Measurements from ENCODE around the gene GSG1L. TPM values are rescaled to one million over a fixed set of nuclear protein-coding genes. Genes with fewer than 3 reads are reported as not detected.

Gene GSG1L
- total RNA-seq, 1 donor from 2014 or later = not detected

- no peak overlapping the region for H3K27ac Mint-ChIP-seq
- no peaks in the 10 kb centered on the region for H3K36me3 Mint-ChIP-seq (ENCODE audit: low read depth)
- H3K27me3 Mint-ChIP-seq (ENCODE audit: insufficient read depth) = peaks cover 6% of the 10 kb centered on the region
- H3K4me1 Mint-ChIP-seq (ENCODE audit: low read depth) = no peaks in the 10 kb centered on the region
- intact Hi-C loops (cut with micrococcal nuclease) = no loop called here
- no peak overlapping the region for H3K4me3 Mint-ChIP-seq
- DNase-seq (ENCODE audit: low spot score) = no peak
- H3K9me3 Mint-ChIP-seq = no peaks in the 10 kb centered on the region
Observed at GRCh38 chr16:27806388-27806787, 257.1 kb downstream of the GSG1L start.

GRCh38 chr16:27805828-27806351 lies 257.6 kb downstream of the GSG1L start:
- intact Hi-C loops (cut with micrococcal nuclease) = no loop called here
- no peak for DNase-seq (ENCODE audit: low spot score)
- Mint-ChIP-seq H3K9me3 (no peaks in the 10 kb centered on the region), H3K4me1 (ENCODE audit: low read depth) (no peaks in the 10 kb centered on the region), H3K4me3 (no peak overlapping the region), H3K27ac (no peak overlapping the region), H3K36me3 (ENCODE audit: low read depth) (no peaks in the 10 kb centered on the region), H3K27me3 (ENCODE audit: insufficient read depth) (peaks cover 6% of the 10 kb centered on the region)

GRCh38 chr16:27803775-27804549 lies 259.6 kb downstream of the GSG1L start:
- no peaks in the 10 kb centered on the region for H3K9me3 Mint-ChIP-seq
- peaks cover 2% of the 10 kb centered on the region for H3K27me3 Mint-ChIP-seq (ENCODE audit: insufficient read depth)
- no peaks in the 10 kb centered on the region for H3K4me1 Mint-ChIP-seq (ENCODE audit: low read depth)
- DNase-seq (ENCODE audit: low spot score) = no peak
- H3K27ac Mint-ChIP-seq = no peak overlapping the region
- no peaks in the 10 kb centered on the region for H3K36me3 Mint-ChIP-seq (ENCODE audit: low read depth)
- intact Hi-C loops (cut with micrococcal nuclease) = no loop called here
- no peak overlapping the region for H3K4me3 Mint-ChIP-seq

- intact Hi-C loops (cut with micrococcal nuclease) = no loop called here
- Mint-ChIP-seq H3K27ac (no peak overlapping the region), H3K4me3 (no peak overlapping the region), H3K4me1 (ENCODE audit: low read depth) (no peaks in the 10 kb centered on the region), H3K36me3 (ENCODE audit: low read depth) (no peaks in the 10 kb centered on the region), H3K9me3 (no peaks in the 10 kb centered on the region), H3K27me3 (ENCODE audit: insufficient read depth) (peaks cover 2% of the 10 kb centered on the region)
- no peak for DNase-seq (ENCODE audit: low spot score)
Observed at GRCh38 chr16:27802664-27803439, 260.7 kb downstream of the GSG1L start.

- no peaks in the 10 kb centered on the region for H3K36me3 Mint-ChIP-seq (ENCODE audit: low read depth)
- DNase-seq (ENCODE audit: low spot score) = no peak
- H3K27me3 Mint-ChIP-seq (ENCODE audit: insufficient read depth) = peaks cover 2% of the 10 kb centered on the region
- intact Hi-C loops (cut with micrococcal nuclease) = no loop called here
- H3K9me3 Mint-ChIP-seq = no peaks in the 10 kb centered on the region
- H3K27ac Mint-ChIP-seq = no peak overlapping the region
- H3K4me1 Mint-ChIP-seq (ENCODE audit: low read depth) = no peaks in the 10 kb centered on the region
- H3K4me3 Mint-ChIP-seq = no peak overlapping the region
Observed at GRCh38 chr16:27801289-27801945, 262.1 kb downstream of the GSG1L start.

- Mint-ChIP-seq H3K27me3 (ENCODE audit: insufficient read depth) (peaks cover 2% of the 10 kb centered on the region), H3K27ac (no peak overlapping the region), H3K4me1 (ENCODE audit: low read depth) (no peaks in the 10 kb centered on the region), H3K9me3 (no peaks in the 10 kb centered on the region), H3K36me3 (ENCODE audit: low read depth) (no peaks in the 10 kb centered on the region), H3K4me3 (no peak overlapping the region)
- DNase-seq (ENCODE audit: low spot score) = no peak
- intact Hi-C loops (cut with micrococcal nuclease) = no loop called here
Observed at GRCh38 chr16:27800817-27801216, 262.7 kb downstream of the GSG1L start.

- Mint-ChIP-seq H3K9me3 (no peaks in the 10 kb centered on the region), H3K27ac (no peak overlapping the region), H3K36me3 (ENCODE audit: low read depth) (no peaks in the 10 kb centered on the region), H3K4me3 (no peak overlapping the region), H3K27me3 (ENCODE audit: insufficient read depth) (peaks cover 2% of the 10 kb centered on the region), H3K4me1 (ENCODE audit: low read depth) (no peaks in the 10 kb centered on the region)
- intact Hi-C loops (cut with micrococcal nuclease) = no loop called here
- no peak for DNase-seq (ENCODE audit: low spot score)
Observed at GRCh38 chr16:27799896-27800295, 263.6 kb downstream of the GSG1L start.

GRCh38 chr16:27798241-27798640 lies 265.3 kb downstream of the GSG1L start:
- Mint-ChIP-seq H3K4me3 (no peak overlapping the region), H3K27me3 (ENCODE audit: insufficient read depth) (no peaks in the 10 kb centered on the region), H3K36me3 (ENCODE audit: low read depth) (no peaks in the 10 kb centered on the region), H3K9me3 (no peaks in the 10 kb centered on the region), H3K27ac (no peak overlapping the region), H3K4me1 (ENCODE audit: low read depth) (no peaks in the 10 kb centered on the region)
- intact Hi-C loops (cut with micrococcal nuclease) = no loop called here
- DNase-seq (ENCODE audit: low spot score) = no peak

GRCh38 chr16:27795992-27796614 lies 267.4 kb downstream of the GSG1L start:
- no peak for DNase-seq (ENCODE audit: low spot score)
- Mint-ChIP-seq H3K36me3 (ENCODE audit: low read depth) (no peaks in the 10 kb centered on the region), H3K4me3 (no peak overlapping the region), H3K27me3 (ENCODE audit: insufficient read depth) (no peaks in the 10 kb centered on the region), H3K4me1 (ENCODE audit: low read depth) (no peaks in the 10 kb centered on the region), H3K27ac (no peak overlapping the region), H3K9me3 (no peaks in the 10 kb centered on the region)
- intact Hi-C loops (cut with micrococcal nuclease) = no loop called here

GRCh38 chr16:27793249-27793622 lies 270.3 kb downstream of the GSG1L start:
- DNase-seq (ENCODE audit: low spot score) = no peak
- Mint-ChIP-seq H3K27me3 (ENCODE audit: insufficient read depth) (no peaks in the 10 kb centered on the region), H3K27ac (no peak overlapping the region), H3K4me3 (no peak overlapping the region), H3K4me1 (ENCODE audit: low read depth) (no peaks in the 10 kb centered on the region), H3K36me3 (ENCODE audit: low read depth) (no peaks in the 10 kb centered on the region), H3K9me3 (no peaks in the 10 kb centered on the region)
- intact Hi-C loops (cut with micrococcal nuclease) = no loop called here

GRCh38 chr16:27792486-27793248 lies 270.8 kb downstream of the GSG1L start:
- Mint-ChIP-seq H3K36me3 (ENCODE audit: low read depth) (no peaks in the 10 kb centered on the region), H3K4me1 (ENCODE audit: low read depth) (no peaks in the 10 kb centered on the region), H3K9me3 (no peaks in the 10 kb centered on the region), H3K4me3 (no peak overlapping the region), H3K27ac (no peak overlapping the region), H3K27me3 (ENCODE audit: insufficient read depth) (no peaks in the 10 kb centered on the region)
- intact Hi-C loops (cut with micrococcal nuclease) = no loop called here
- no peak for DNase-seq (ENCODE audit: low spot score)

GRCh38 chr16:27791404-27791719 lies 272.2 kb downstream of the GSG1L start:
- Mint-ChIP-seq H3K36me3 (ENCODE audit: low read depth) (no peaks in the 10 kb centered on the region), H3K4me1 (ENCODE audit: low read depth) (no peaks in the 10 kb centered on the region), H3K9me3 (no peaks in the 10 kb centered on the region), H3K27me3 (ENCODE audit: insufficient read depth) (no peaks in the 10 kb centered on the region), H3K4me3 (no peak overlapping the region), H3K27ac (no peak overlapping the region)
- no peak for DNase-seq (ENCODE audit: low spot score)
- intact Hi-C loops (cut with micrococcal nuclease) = no loop called here

Data from activated T-helper 1 cell treated with anti-CD3 and anti-CD28 coated beads, Interleukin-12 subunit alpha, Interleukin-12 subunit beta, Interleukin-2, Interleukin-4 antibody, amounts not matched to agents 30 ng/mL and 10 ng/mL and 1 ng/mL, durations not matched to agents 14 hours and 24 hours and 36 hours (primary cell).